Measurements from ENCODE around the gene PKM.

DNA sequence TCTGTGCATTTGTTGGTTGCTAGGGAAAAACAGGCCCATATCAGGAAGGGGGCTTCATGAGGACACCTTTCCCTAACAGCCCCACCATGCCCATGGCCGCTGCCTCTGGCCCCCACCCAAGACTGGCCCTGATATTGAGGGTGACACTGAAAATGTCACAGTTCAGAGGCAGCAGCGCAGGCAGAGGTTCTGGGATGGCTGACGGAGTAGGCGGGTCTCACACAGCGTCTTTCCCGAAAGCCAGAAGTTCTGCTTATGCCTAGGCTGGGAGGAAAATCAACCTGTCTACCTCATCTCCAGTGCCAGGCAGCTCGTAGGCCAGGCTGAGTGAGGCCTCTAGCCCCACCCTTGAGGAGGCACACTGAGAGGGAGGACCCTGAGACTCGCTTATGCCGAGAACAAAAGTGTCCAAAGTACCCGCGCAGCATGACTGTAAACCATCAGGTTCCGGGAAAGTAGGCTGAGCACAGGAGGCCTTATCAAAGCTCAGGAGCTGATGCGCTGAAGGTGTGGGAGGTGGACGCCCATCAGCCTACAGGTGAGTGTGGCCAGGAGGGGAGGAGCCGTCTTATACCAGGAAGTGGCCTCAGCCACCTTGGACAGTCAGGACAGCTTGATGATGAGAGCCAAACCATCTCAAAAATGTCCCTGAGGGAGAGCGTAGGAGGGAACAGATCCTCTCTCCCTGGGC lies 60.9 kb downstream of the PKM start:
- TF ChIP-seq, protein P1, sequence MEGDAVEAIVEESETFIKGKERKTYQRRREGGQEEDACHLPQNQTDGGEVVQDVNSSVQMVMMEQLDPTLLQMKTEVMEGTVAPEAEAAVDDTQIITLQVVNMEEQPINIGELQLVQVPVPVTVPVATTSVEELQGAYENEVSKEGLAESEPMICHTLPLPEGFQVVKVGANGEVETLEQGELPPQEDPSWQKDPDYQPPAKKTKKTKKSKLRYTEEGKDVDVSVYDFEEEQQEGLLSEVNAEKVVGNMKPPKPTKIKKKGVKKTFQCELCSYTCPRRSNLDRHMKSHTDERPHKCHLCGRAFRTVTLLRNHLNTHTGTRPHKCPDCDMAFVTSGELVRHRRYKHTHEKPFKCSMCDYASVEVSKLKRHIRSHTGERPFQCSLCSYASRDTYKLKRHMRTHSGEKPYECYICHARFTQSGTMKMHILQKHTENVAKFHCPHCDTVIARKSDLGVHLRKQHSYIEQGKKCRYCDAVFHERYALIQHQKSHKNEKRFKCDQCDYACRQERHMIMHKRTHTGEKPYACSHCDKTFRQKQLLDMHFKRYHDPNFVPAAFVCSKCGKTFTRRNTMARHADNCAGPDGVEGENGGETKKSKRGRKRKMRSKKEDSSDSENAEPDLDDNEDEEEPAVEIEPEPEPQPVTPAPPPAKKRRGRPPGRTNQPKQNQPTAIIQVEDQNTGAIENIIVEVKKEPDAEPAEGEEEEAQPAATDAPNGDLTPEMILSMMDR (optimal IDR thresholded peaks at IDR 0.05 in 1 of 3, IDR thresholded peaks at IDR 0.05 in 1 of 3, conservative IDR thresholded peaks at IDR 0.05 in 1 of 3; ENCODE audit: extremely low read depth in 1 of 3, insufficient read depth in 2 of 3, low read length in 3 of 3): no peak
- TF ChIP-seq EZH2 (IDR thresholded peaks at IDR 0.05; ENCODE audit: low read length): no peak
